ENCODE measurements around the gene ULK3. TPM values are rescaled to one million over a fixed set of nuclear protein-coding genes. Genes with fewer than 3 reads are reported as not detected.

The ULK3 gene
- total RNA-seq, 2 experiments from 2014 or later = 37.8 to 38.9 TPM

DNA sequence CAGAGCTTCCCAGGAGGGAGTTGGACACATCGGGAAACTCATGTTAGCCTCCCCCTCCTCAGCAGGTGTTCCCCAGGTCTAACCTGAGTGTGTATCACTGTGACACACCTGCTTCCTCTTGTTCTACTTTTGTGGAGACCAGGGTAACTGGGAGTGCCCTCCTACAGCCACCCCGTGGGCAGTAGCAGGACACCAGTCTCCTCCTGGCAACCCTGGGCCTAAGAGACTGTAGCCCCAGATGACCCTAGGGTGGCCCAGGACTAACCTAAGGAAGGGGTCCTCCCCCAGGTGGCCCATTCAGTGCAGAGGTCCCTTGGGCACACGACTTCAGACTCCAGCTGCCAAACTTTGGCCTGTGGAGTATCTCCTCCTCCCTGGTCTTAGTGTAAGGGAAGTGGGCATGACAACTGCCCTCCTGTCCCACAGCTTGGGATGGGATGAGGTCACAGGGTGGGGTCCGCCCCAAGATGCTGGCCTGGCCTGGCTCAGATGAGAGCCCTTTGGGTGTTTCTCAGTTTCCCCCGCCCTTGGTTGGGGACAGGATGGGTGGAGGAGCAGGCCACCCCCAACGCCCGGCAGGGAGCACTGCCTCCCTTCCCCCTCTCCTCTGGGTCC is 56.3 kb downstream of the ULK3 start:
- Histone ChIP-seq H3K27me3 (ENCODE audit: control insufficient read depth in 1 of 2, insufficient read depth in 2 of 2, low read length in 2 of 2) (no peaks in the 10 kb centered on the region), H3K9me3 (ENCODE audit: control insufficient read depth in 1 of 2, insufficient read depth in 1 of 2, low read length in 2 of 2) (no peaks in the 10 kb centered on the region), H3K4me1 (ENCODE audit: insufficient read depth, low read length) (peaks cover 85% of the 10 kb centered on the region), H3K27ac (ENCODE audit: low read depth in 1 of 2, low read length in 2 of 2) (peak overlapping the region; percentile 69 to 93), H3K4me3 (ENCODE audit: low read length) (peak overlapping the region; percentile 100), H3K36me3 (ENCODE audit: insufficient read depth, low read length) (peaks cover 42% of the 10 kb centered on the region)
- no peak for TF ChIP-seq CTCF (IDR thresholded peaks at IDR 0.05)
- ChIA-PET POLR2A (interaction anchor here (0.8 to 33.5 kb wide), 14 partner anchors 7 to 668 kb away, joined by 3 to 925 read pairs (median 8); partner anchors contain the start of genes ARID3B, CLK3, COX5A and CSK), CTCF (interaction anchor here (0.9 to 14.8 kb wide), 12 partner anchors 8 to 241 kb away, joined by 3 to 353 read pairs (median 6); partner anchors contain the start of genes FAM219B and ULK3)
- ATAC-seq (ENCODE audit: poor library complexity) (no peak), DNase-seq (peak in 3 of 14 experiments; percentile 10 to 61 (median 46))
- H3K27ac Mint-ChIP-seq = peak overlapping the region; percentile 94
- intact Hi-C loops (cut with DNase I, micrococcal nuclease) = loop anchor here (1.0 to 10.0 kb wide), 6 partner anchors 9 to 792 kb away; partner anchors contain the start of genes C15orf39 (in 2 of the 2), ARID3B (in 1 of the 2), PML (in 1 of the 2) and STOML1 (in 1 of the 2)
- H3K27me3 Mint-ChIP-seq = no peaks in the 10 kb centered on the region
- no peaks in the 10 kb centered on the region for H3K9me3 Mint-ChIP-seq
- peaks cover 63% of the 10 kb centered on the region for H3K4me1 Mint-ChIP-seq (ENCODE audit: low read depth)
- peak overlapping the region; percentile 90 for H3K4me3 Mint-ChIP-seq
- peaks cover 48% of the 10 kb centered on the region for H3K36me3 Mint-ChIP-seq (ENCODE audit: low read depth)

Small RNAs within 50 kb of the gene (microRNA-seq; reads per million reads assigned to microRNA genes)
- gene MIR4513 (ENCODE audit: borderline microRNAs expressed, borderline replicate concordance) (not detected), gene MIR6882 (ENCODE audit: borderline microRNAs expressed, borderline replicate concordance) (2.2 reads per million, percentile 9 among the genes with 10 or more reads in this experiment)

Other genes with a start within 250 kb of the ULK3 start
- 100 to 1,000 TPM; 275 to 293 TPM for gene CLK3, start 227.3 kb downstream of the ULK3 start, total RNA-seq
- gene EDC3, start 147.1 kb downstream of the ULK3 start, total RNA-seq = 10 to 100 TPM; 11.0 to 11.1 TPM
- gene CYP1A1, start 117.6 kb downstream of the ULK3 start, total RNA-seq = not detected
- gene CYP1A2, start 94.3 kb downstream of the ULK3 start, total RNA-seq = not detected
- gene CSK, start 61.1 kb downstream of the ULK3 start, total RNA-seq = 100 to 1,000 TPM; 114 to 118 TPM
- gene LMAN1L, start 30.3 kb downstream of the ULK3 start, total RNA-seq = under 1 TPM; 0.56 to 0.93 TPM
- gene CPLX3, start 16.5 kb downstream of the ULK3 start, total RNA-seq = under 1 TPM; 0.16 to 0.53 TPM
- 10 to 100 TPM; 56.1 to 56.9 TPM for gene SCAMP2, start 30.2 kb upstream of the ULK3 start, total RNA-seq
- gene MPI, start 46.9 kb upstream of the ULK3 start, total RNA-seq = 10 to 100 TPM; 28.9 to 30.3 TPM
- gene FAM219B, start 63.7 kb upstream of the ULK3 start, total RNA-seq = 10 to 100 TPM; 21.5 to 26.8 TPM
- 10 to 100 TPM; 40.7 to 44.2 TPM for gene COX5A, start 94.9 kb upstream of the ULK3 start, total RNA-seq
- gene RPP25, start 113.6 kb upstream of the ULK3 start, total RNA-seq = under 1 TPM; 0.14 to 0.45 TPM
- gene SCAMP5, start 152.4 kb upstream of the ULK3 start, total RNA-seq = 1 to 10 TPM; 5.7 to 6.4 TPM
- 1 to 10 TPM; 5.5 to 5.8 TPM for gene PPCDC, start 180.4 kb upstream of the ULK3 start, total RNA-seq

All from CD4-positive, alpha-beta T cell (primary cell).